ENCODE data around the gene NAA16.

DNA sequence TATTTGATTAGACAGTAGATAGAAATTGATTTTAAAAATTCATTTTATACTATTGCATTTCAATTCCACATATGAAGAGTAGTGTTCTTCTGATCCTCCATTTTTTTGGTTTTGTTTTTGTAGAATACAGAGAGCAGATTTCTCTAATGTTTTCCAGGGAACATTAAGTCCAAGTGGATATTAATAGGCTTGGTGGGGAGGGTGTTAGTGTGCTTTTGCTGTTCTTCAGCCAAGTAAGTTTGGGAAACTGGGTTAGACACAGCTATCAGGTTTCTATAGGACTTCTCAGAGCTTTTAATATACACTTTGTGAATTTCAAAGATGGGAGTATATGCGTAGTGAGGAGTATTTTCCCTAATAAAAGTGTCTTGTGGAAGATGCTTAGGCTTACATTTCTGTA is 21.8 kb downstream of the NAA16 start:
- TF ChIP-seq ZFP30 (CRISPR knock-in tag; IDR thresholded peaks at IDR 0.05) (no peak), RARB (CRISPR knock-in tag; IDR thresholded peaks at IDR 0.05) (no peak), ZNF8 (CRISPR knock-in tag; IDR thresholded peaks at IDR 0.05) (no peak)
